SKM-1 treated with dmso at 0.1 percent for 144 hours (cell line): ENCODE data around the gene CPNE9.

Source experiments
- DNase-seq: peaks from one replicate; lab custom pipeline; 2025; ENCODE audit not compliant: unreplicated experiment; lab: John Stamatoyannopoulos, UW

The CPNE9 gene

DNA sequence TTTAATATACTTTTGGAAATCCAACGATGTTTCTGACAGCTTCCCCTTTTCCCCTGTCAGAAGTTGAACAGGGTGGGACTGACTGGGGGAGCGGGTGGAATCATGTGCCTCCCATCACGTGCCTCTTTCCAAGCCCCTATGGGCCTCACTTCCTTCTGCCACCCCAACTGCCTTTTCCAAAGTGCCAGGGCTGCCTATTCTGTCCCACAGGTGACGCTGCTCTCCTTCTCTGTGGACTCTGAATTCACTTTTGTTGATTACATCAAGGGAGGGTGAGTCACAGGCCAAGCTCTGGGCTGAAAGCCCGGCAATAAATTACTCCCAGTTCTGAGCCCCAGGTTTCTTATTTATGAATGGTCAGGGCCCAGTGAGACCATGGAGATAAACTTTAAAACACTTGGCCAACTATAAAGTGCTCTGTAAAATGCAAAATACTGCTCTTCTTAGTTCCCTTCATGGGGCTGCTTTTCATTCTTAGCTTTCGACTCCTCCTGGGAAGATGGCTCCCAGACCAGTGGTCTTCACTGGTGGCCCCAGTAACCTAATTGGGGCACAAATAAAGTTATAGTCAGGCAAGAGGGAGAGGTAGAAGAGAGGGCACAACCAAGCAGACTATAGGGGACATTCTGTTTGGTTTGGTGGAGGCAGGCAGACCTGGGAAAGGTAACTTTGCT lies 12.3 kb downstream of the CPNE9 start:
- DNase-seq = peak; percentile 88

GRCh38 chr3:9716801-9717555 lies 13.3 kb downstream of the CPNE9 start:
- DNase-seq = no peak

GRCh38 chr3:9717563-9717962 lies 13.9 kb downstream of the CPNE9 start:
- DNase-seq = no peak

- DNase-seq = no peak
Observed at GRCh38 chr3:9718118-9718517, 14.5 kb downstream of the CPNE9 start.

GRCh38 chr3:9721015-9721699 lies 17.5 kb downstream of the CPNE9 start:
- DNase-seq = no peak

DNA sequence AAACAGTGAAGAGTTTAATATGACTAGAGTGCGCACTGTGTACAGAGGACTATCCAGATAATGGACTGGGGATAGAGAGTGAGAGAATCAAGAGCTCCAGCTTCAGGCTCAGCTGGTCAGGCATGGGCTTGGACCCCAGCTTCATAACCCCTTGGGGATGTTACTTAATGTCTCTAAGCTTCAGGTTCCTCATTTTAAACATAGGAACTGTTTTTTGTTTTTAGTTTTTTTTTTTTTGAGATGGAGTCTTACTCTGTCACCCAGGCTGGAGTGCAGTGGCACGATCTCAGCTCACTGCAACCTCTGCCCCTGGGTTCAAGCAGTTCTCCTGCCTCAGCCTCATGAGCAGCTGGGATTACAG lies 18.0 kb downstream of the CPNE9 start:
- peak; percentile 16 for DNase-seq

DNA sequence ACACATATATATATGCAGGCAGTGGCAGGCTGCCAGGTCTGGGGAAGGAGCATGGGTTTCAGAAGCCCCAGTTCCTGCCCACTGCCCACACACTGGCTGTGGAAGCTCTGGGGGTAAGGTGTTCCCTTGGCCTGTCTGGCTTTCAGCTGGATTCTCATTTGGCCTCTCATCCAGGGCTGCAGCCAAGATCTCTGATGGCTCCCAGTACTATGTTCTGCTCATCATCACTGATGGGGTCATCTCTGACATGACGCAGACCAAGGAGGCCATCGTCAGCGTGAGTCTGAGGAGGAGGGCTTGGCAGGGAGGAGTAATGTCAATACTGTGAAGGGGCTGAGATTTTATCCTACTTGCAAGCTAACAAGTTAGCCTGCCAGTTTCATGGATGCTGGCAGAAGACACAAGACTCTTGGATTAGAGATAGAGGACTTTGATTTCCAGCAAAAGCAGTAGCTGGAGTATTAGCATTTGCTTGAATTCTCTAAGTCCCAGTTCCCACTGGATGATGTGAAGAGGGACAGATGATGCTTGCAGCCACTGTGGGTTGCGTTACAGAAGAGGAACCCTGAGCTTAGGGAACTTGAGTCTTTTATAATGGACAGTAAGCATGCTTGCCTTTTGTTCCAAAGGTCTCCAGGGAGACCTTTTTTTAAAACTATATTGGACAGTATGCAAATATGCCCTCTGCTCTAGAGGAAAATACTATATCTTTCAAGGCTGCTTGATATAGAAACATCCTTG lies 22.3 kb downstream of the CPNE9 start:
- DNase-seq = no peak

DNA sequence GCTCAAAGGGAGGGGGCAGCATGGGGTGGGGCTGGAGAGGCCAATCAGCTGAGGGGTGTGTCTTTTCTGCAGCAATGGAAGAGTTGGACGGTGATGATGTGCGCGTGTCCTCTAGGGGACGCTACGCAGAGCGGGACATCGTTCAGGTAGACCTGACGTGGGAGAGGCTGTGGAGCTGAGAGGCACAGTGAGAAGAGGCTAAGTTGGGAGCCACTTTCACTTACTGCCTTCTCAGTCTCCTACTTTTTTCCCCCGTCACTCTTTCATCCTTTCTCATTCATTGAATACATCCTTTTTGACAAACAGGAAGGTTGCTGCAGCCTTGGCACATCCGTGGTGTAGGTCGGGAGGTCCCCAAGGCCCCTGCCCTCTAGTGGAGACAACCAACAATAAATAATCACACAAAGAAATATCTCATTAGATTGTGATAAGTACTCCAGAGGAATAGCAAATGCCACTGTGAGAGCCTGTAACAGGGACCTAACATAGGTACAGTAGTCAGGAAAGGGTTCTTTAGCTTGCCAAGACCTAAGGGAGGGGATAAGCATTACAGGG lies 23.5 kb downstream of the CPNE9 start:
- DNase-seq = no peak

GRCh38 chr3:9727743-9728142 lies 24.1 kb downstream of the CPNE9 start:
- no peak for DNase-seq

GRCh38 chr3:9729419-9729818 lies 25.8 kb downstream of the CPNE9 start:
- no peak for DNase-seq

GRCh38 chr3:9730657-9731205 lies 27.1 kb downstream of the CPNE9 start:
- DNase-seq = no peak

GRCh38 chr3:9731206-9732079 lies 27.8 kb downstream of the CPNE9 start, which contains the start of gene BRPF1:
Gene BRPF1, plus strand, starts transcription at chr3:9731735. Its CDS starts 2,406 bp downstream, at chr3:9734141.
- DNase-seq = peak; percentile 96

DNA sequence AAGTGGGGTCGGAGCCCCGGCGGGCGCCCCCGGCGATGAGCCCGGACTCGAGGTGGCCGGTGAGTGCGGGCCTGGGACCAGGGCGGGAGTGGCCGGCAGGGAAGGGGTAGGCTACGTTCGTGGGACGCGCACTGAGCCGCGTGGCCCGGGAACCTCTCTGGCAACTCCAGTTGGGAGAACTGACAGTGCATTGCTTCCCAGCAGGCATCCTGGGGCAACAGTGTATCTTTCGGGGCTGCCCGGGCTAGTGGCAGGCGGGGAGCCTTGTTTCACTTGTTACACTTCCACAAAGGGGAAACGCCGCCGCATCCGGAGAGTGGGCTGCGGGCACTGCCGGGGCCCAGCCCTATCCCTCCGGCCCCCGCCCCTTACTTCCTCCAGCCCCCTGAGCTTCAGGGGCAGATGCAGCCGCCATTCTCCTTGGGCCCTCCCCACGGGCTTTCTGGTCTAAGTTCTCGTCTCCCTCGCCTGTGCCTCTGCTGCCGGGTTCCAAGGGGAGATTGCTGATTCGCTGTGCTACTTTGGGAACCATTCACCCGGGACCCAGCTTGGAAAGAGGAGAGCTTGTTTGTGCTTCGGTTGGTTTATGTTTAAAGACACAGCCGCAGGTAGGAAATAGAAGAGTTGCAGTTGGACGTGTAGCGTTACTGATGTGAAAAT lies 28.6 kb downstream of the CPNE9 start:
- DNase-seq = no peak

GRCh38 chr3:9732740-9733115 lies 29.1 kb downstream of the CPNE9 start:
- DNase-seq = no peak

GRCh38 chr3:9736831-9737230 lies 33.2 kb downstream of the CPNE9 start:
- no peak for DNase-seq

GRCh38 chr3:9739181-9739580 lies 35.5 kb downstream of the CPNE9 start:
- no peak for DNase-seq

- no peak for DNase-seq
Observed at GRCh38 chr3:9742560-9742959, 38.9 kb downstream of the CPNE9 start.

DNA sequence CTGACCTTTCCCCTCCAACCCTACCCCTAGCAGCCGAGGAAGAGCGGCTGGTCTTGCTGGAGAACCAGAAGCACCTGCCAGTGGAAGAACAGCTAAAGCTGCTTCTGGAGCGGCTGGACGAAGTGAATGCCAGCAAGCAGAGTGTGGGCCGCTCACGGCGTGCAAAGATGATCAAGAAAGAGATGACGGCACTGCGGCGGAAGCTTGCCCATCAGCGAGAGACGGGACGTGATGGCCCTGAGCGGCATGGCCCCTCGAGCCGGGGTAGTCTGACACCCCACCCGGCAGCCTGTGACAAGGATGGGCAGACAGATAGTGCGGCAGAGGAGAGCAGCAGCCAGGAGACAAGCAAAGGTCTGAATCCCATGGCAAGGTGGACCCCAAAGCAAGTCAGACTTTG lies 39.9 kb downstream of the CPNE9 start:
- DNase-seq = no peak

- DNase-seq = no peak
Observed at GRCh38 chr3:9744162-9744561, 40.5 kb downstream of the CPNE9 start.
